Erythroblast (primary cell): ENCODE results near the gene HAPLN2.

Source experiments
- GATA1 ChIP-seq: IDR thresholded peaks from 2 replicates; pipeline ENCODE4 v1.6.1; 2011; ENCODE audit warnings: low read depth, mild to moderate bottlenecking, control low read depth, low read length, moderate library complexity
- POLR2A ChIP-seq: IDR thresholded peaks from 2 replicates; pipeline ENCODE4 v1.6.1; 2011; ENCODE audit warnings: mild to moderate bottlenecking, low read length

GRCh38 chr1:156581661-156582387 is 37.4 kb upstream of the HAPLN2 start:
- no peak for TF ChIP-seq POLR2A
- TF ChIP-seq GATA1 = no peak
